CD4-positive, alpha-beta T cell treated with Interleukin-2 at 100 ng/mL for 4 hours (primary cell): ENCODE measurements around the gene LGALS9B.
"Not testable (repeated sequence)": the region's sequence is repeated elsewhere in the genome, so short reads cannot be mapped to it uniquely, and the experiment has no call there.

Experiments used
- DNase-seq: peaks from one replicate; pipeline ENCODE4 v3.0.0-alpha.2; 2020; ENCODE audit warnings: low spot score

LGALS9B gene

DNA sequence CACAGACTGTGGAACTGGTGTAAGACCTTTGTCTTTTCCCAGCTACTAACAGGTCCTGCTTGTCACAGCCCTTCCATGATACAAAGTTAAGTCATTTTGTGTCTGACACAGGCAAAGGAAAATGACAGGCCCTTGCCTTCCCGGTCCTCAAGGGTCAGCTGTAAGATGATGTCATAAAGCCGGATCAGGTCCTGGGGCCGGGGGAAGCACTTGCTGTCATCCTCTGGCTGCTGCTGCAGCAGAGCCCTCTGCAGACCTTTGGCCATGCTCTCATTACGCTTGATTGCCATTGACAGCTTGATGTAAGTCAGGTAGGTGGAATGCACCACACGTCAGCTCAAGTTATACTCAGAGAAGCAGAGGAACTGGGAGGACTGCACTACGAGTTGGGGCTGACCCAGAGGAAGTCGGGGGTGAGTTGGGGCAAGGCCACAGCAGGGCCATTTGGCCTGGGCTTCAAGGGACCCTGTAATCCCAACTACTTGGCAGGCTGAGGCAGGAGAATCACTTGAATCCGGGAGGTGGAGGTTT is 50.9 kb downstream of the LGALS9B start:
- DNase-seq = not testable (repeated sequence)

GRCh38 chr17:20415479-20415878 is 51.9 kb downstream of the LGALS9B start:
- DNase-seq = not testable (repeated sequence)

DNA sequence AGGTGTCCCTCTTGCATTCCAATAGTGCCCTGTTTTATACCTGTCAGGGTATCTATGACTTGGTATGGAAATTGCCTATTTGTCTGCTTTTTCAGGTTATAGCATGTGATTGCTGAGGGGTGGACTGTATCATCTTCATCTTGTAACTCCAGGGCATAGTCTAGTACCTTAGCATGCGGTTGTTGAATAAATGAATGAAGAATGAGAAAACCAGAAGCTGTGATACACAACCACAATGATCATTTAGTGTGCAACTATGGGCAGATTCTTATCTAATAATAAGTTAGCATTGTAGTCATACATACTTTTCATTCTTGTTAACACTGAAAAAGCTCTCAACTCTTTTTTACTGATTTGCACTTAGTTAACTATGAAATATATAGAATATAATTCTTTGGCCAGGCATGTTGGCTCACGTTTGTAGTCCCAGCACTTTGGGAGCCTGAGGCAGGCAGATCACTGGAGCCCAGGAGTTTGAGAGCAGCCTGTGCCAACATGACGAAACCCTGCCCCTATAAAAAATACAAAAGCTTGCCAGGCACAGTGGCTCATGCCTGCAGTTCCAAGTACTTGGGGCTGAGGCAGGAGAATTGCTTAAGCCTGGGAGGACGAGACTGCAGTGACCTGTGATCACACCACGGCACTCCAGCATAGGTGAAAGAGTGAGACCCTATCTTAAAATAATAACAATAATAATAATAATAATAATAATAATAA is 65.9 kb downstream of the LGALS9B start:
- not testable (repeated sequence) for DNase-seq

DNA sequence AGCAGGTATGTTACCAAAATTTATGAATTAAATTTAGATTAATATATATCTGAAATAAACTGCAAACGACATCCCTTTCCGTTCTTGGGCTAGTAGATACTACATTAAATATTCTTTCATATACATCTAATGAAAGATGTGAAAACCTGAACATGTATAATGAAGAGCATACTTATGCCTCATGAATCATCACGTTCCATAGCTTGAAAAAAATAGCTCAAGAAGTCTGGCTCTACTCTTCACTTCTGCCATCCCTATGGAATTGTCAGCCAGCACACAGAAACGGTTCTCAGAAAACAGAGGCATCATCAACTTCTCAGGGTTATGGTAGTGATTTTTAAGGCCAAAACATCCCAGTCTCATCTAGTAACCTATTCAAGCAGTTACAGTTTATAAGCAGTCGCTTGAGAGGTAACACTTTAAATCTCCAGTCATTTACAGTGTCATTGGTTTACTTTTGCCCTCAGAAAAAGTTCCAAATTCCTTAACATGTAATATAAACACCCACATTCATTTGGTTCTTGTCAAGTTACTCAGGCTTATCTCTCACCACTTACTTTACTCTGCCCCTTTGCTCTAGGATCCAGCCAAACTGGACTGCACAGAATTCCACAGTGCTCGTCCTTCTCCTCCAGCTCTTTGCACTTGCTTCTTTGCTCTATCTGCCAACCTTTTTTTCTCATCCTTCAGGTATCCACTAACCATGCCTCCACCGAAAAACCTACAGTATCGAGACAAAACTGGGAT is 66.6 kb downstream of the LGALS9B start:
- not testable (repeated sequence) for DNase-seq
